GM23338 (cell line): Measurements from ENCODE around the gene CPNE2. TPM values are rescaled to one million over a fixed set of nuclear protein-coding genes. Genes with fewer than 3 reads are reported as not detected.

Experiments
- ATAC-seq: fragments of 200-7000 bp; cut with Tn5 transposase; 3 replicates; pipeline ENCODE4 v1.9.1; 2020
- DNase-seq: peaks from one replicate; pipeline ENCODE4 v3.0.0-alpha.2; 2015; ENCODE audit warnings: low spot score
- H2AFZ ChIP-seq: fragments of 200-600 bp; sonication (generic); 2 replicates; pipeline ENCODE4 v1.8.0; 2016; ENCODE audit warnings: antibody characterized with exemption, mild to moderate bottlenecking, moderate library complexity
- H3F3A ChIP-seq: fragments of 200-600 bp; sonication (generic); replicated peaks from 2 replicates; pipeline ENCODE4 v1.8.0; 2017; ENCODE audit warnings: antibody characterized with exemption, mixed run types, low read depth
- H3K27ac ChIP-seq: fragments of 200-600 bp; sonication (generic); 2 replicates; pipeline ENCODE4 v1.6.1; 2016; ENCODE audit warnings: low read depth
- H3K27me3 ChIP-seq: fragments of 200-600 bp; sonication (generic); 2 replicates; pipeline ENCODE4 v1.8.0; 2016; ENCODE audit warnings: mild to moderate bottlenecking, mixed run types, moderate library complexity; ENCODE audit not compliant: insufficient read depth
- H3K36me3 ChIP-seq: fragments of 200-600 bp; sonication (generic); 2 replicates; pipeline ENCODE4 v1.8.0; 2016; ENCODE audit warnings: mild to moderate bottlenecking; ENCODE audit not compliant: insufficient read depth
- H3K4me1 ChIP-seq: fragments of 200-600 bp; sonication (generic); 2 replicates; pipeline ENCODE4 v1.8.0; 2016; ENCODE audit warnings: mild to moderate bottlenecking, moderate library complexity; ENCODE audit not compliant: insufficient read depth
- H3K4me2 ChIP-seq: fragments of 200-600 bp; sonication (generic); 2 replicates; pipeline ENCODE4 v1.7.1; 2017; ENCODE audit warnings: mixed run types
- H3K4me3 ChIP-seq: fragments of 200-600 bp; sonication (generic); 2 replicates; pipeline ENCODE4 v1.6.1; 2016; ENCODE audit warnings: mixed run types
- H3K79me2 ChIP-seq: fragments of 200-600 bp; sonication (generic); replicated peaks from 2 replicates; pipeline ENCODE4 v1.8.0; 2017; ENCODE audit warnings: mild to moderate bottlenecking; ENCODE audit not compliant: insufficient read depth
- H3K9me2 ChIP-seq: fragments of 200-600 bp; sonication (generic); 2 replicates; pipeline ENCODE4 v1.8.0; 2017; ENCODE audit not compliant: insufficient read depth
- H4K20me1 ChIP-seq: fragments of 200-600 bp; sonication (generic); replicated peaks from 2 replicates; pipeline ENCODE4 v1.8.0; 2017; ENCODE audit warnings: mild to moderate bottlenecking; ENCODE audit not compliant: insufficient read depth
- H3K27ac Mint-ChIP-seq: 2 replicates; pipeline ENCODE4 v1.8.0; 2020; ENCODE audit warnings: inconsistent platforms, mild to moderate bottlenecking, moderate library complexity, mixed read lengths
- H3K27me3 Mint-ChIP-seq: 3 replicates; pipeline ENCODE4 v1.8.0; 2022; ENCODE audit warnings: low read depth, mild to moderate bottlenecking, moderate library complexity, mixed read lengths, inconsistent platforms; ENCODE audit not compliant: insufficient read depth, poor library complexity
- H3K36me3 Mint-ChIP-seq: 3 replicates; pipeline ENCODE4 v1.8.0; 2021; ENCODE audit warnings: low read depth, mild to moderate bottlenecking, inconsistent platforms, moderate library complexity, mixed read lengths
- H3K4me1 Mint-ChIP-seq: 3 replicates; pipeline ENCODE4 v1.8.0; 2020; ENCODE audit warnings: mild to moderate bottlenecking, inconsistent platforms, mixed read lengths
- H3K4me3 Mint-ChIP-seq: 3 replicates; pipeline ENCODE4 v1.8.0; 2021; ENCODE audit warnings: moderate library complexity, mild to moderate bottlenecking, inconsistent platforms, mixed read lengths
- H3K9me3 Mint-ChIP-seq: 3 replicates; pipeline ENCODE4 v1.8.0; 2020; ENCODE audit warnings: moderate library complexity, mild to moderate bottlenecking, inconsistent platforms, mixed read lengths
- CREB1 ChIP-seq: fragments of 250-450 bp; sonication (Bioruptor Pico); IDR thresholded peaks from 2 replicates; pipeline ENCODE4 v1.5.0; 2020; ENCODE audit warnings: low read depth, mild to moderate bottlenecking, moderate library complexity
- CTCF ChIP-seq, 2 experiments: fragments of 200-600 bp in 1 of 2; sonication (generic) in 1 of 2; conservative IDR thresholded peaks; 2 replicates each; pipeline versions ENCODE4 v1.5.1 to v1.6.1; 2016 to 2017; ENCODE audit warnings: antibody characterized with exemption in 2 of 2, low read depth in 2 of 2, mild to moderate bottlenecking in 2 of 2, moderate library complexity in 1 of 2
- ETS1 ChIP-seq: IDR thresholded peaks from 2 replicates; pipeline ENCODE4 v1.6.1; 2016; ENCODE audit warnings: antibody characterized with exemption
- EZH2 ChIP-seq: fragments of 200-600 bp; sonication (generic); IDR thresholded peaks from one replicate; pipeline ENCODE4 v1.8.0; 2017; ENCODE audit warnings: antibody characterized with exemption, mild to moderate bottlenecking, low read depth; ENCODE audit not compliant: unreplicated experiment
- EZH2phosphoT487 ChIP-seq: fragments of 200-600 bp; sonication (generic); IDR thresholded peaks from one replicate; pipeline ENCODE4 v1.8.1; 2018; ENCODE audit warnings: antibody characterized with exemption; ENCODE audit not compliant: unreplicated experiment
- JUNB ChIP-seq: IDR thresholded peaks from one replicate; pipeline ENCODE4 v1.6.1; 2016; ENCODE audit warnings: antibody characterized with exemption; ENCODE audit not compliant: unreplicated experiment
- NANOG ChIP-seq: IDR thresholded peaks from 2 replicates; pipeline ENCODE4 v1.6.1; 2016; ENCODE audit warnings: antibody characterized with exemption, borderline replicate concordance
- POLR2AphosphoS5 ChIP-seq: IDR thresholded peaks from 2 replicates; pipeline ENCODE4 v1.6.1; 2016; ENCODE audit warnings: antibody characterized with exemption, low read depth
- REST ChIP-seq: IDR thresholded peaks from one replicate; pipeline ENCODE4 v1.6.1; 2018; ENCODE audit warnings: antibody characterized with exemption; ENCODE audit not compliant: unreplicated experiment
- STAT1 ChIP-seq: IDR thresholded peaks from one replicate; pipeline ENCODE4 v1.6.1; 2016; ENCODE audit warnings: antibody characterized with exemption; ENCODE audit not compliant: unreplicated experiment
- ZNF114 ChIP-seq: fragments of 250-450 bp; sonication (Bioruptor Pico); IDR thresholded peaks from 2 replicates; pipeline ENCODE4 v1.5.0; 2020; ENCODE audit warnings: mild to moderate bottlenecking, moderate library complexity
- ZNF331 ChIP-seq: fragments of 250-450 bp; sonication (Bioruptor Pico); IDR thresholded peaks from 2 replicates; pipeline ENCODE4 v1.5.0; 2020; ENCODE audit warnings: low read depth, mild to moderate bottlenecking, moderate library complexity
- ZNF462 ChIP-seq: fragments of 250-450 bp; sonication (Bioruptor Pico); IDR thresholded peaks from 2 replicates; pipeline ENCODE4 v1.5.0; 2020; ENCODE audit warnings: mild to moderate bottlenecking, moderate library complexity
- polyA plus RNA-seq: library from polyadenylated mRNA; unstranded; fragments of >200 nt; fragmentation: Nextera tagmentation; extraction: Ambion mirVana; gene quantifications from 2 replicates; pipeline ENCODE4 v1.2.1, GENCODE V29; 2016
- total RNA-seq: library from RNA; depleted of rRNA; stranded (reverse); fragments of >200 nt; shearing (Covaris generic); gene quantifications from 2 replicates; pipeline ENCODE4 v1.2.3, GENCODE V29; 2014

Gene CPNE2
- total and polyA plus RNA-seq, 2 experiments from 2014 or later, result 7.1 to 11.3 TPM

GRCh38 chr16:57137043-57137442 is 44.7 kb downstream of the CPNE2 start:
- no peak for DNase-seq
- Histone ChIP-seq H3F3A (no peaks in the 10 kb centered on the region), H3K79me2 (no peaks in the 10 kb centered on the region), H2AFZ (no peak overlapping the region), H3K4me2 (no peak overlapping the region), H3K4me3 (no peak overlapping the region), H3K9me2 (no peaks in the 10 kb centered on the region), H3K36me3 (no peaks in the 10 kb centered on the region), H3K4me1 (no peaks in the 10 kb centered on the region), H4K20me1 (no peaks in the 10 kb centered on the region), H3K27me3 (no peaks in the 10 kb centered on the region), H3K27ac (no peak overlapping the region)
- peaks cover 9% of the 10 kb centered on the region for H3K4me1 Mint-ChIP-seq
- peaks cover 9% of the 10 kb centered on the region for H3K27me3 Mint-ChIP-seq
- no peak overlapping the region for H3K27ac Mint-ChIP-seq
- TF ChIP-seq CREB1, result no peak
- TF ChIP-seq STAT1, result no peak
- no peak for TF ChIP-seq REST
- TF ChIP-seq ZNF114 (CRISPR knock-in tag), result no peak
- TF ChIP-seq ZNF331 (CRISPR knock-in tag), result no peak
- no peak for TF ChIP-seq ZNF462 (CRISPR knock-in tag)
- TF ChIP-seq NANOG, result no peak
- TF ChIP-seq EZH2phosphoT487, result no peak
- TF ChIP-seq JUNB, result no peak
- TF ChIP-seq CTCF (conservative IDR thresholded peaks at IDR 0.05; ENCODE audit: low read depth in 2 of 2), result no peak
- TF ChIP-seq ETS1, result no peak
- no peak for TF ChIP-seq EZH2
- TF ChIP-seq POLR2AphosphoS5, result no peak
- ATAC-seq, result no peak
- no peak overlapping the region for H3K4me3 Mint-ChIP-seq
- H3K9me3 Mint-ChIP-seq, result no peaks in the 10 kb centered on the region
- H3K36me3 Mint-ChIP-seq, result no peaks in the 10 kb centered on the region
